Measurements from ENCODE around the gene D2HGDH. TPM values are rescaled to one million over a fixed set of nuclear protein-coding genes. Genes with fewer than 3 reads are reported as not detected.

D2HGDH gene
- total and polyA plus RNA-seq, 2 of the 13 experiments (the other 11 are each of a cell fraction or from before 2014, with no cell fraction given), result 19.2 to 20.3 TPM

- TF ChIP-seq HNF1B (CRISPR knock-in tag; IDR thresholded peaks at IDR 0.05), result 0 out of 2 replicates have a peak, but pooled peaks have one; percentile 45
These were observed 41.1 kb downstream of the D2HGDH start (continued) for GRCh38 chr2:241775223-241776177.

- peak within 1 kb of the TSS; percentile 56 for H3K4me2 ChIP-seq (ENCODE audit: low read depth, low read length)
- no peaks in the 10 kb centered on the region for H3K36me3 ChIP-seq (replicated peaks in 1 of 2; ENCODE audit: control insufficient read depth in 1 of 2, insufficient read depth in 2 of 2, low read length in 2 of 2)
- in situ Hi-C loops (cut with HindIII; ENCODE audit: extremely low pct_ligation_motif_present, low pct_unique_long_range_greater_than_20kb), result no loop called here
- no peak within 1 kb of the TSS for H3K27ac ChIP-seq (ENCODE audit: extremely low read length, insufficient read depth, low read length)
- peak within 1 kb of the TSS; percentile 92; the same call in 1 of the 2 replicates for H3K9ac ChIP-seq (ENCODE audit: insufficient read depth, low read depth, low read length)
- peak within 1 kb of the TSS in 1 of 3 experiments; percentile 82; a peak in 1 of 6 replicates for H3K4me3 ChIP-seq (replicated peaks in 1 of 3; ENCODE audit: insufficient read depth in 1 of 3, low read depth in 2 of 3, low read length in 3 of 3)
- POLR2A ChIA-PET, result interaction anchor here (6.8 to 8.9 kb wide), 3 partner anchors 11 to 41 kb away, joined by 100 to 218 read pairs (median 113); partner anchors contain the start of genes D2HGDH and NEU4
- TF ChIP-seq AGO1 (IDR thresholded peaks at IDR 0.05; ENCODE audit: low read depth, low read length, poor library complexity, severe bottlenecking), result peak; percentile 20
- 0 out of 2 replicates have a peak, but pooled peaks have one; percentile 17 for TF ChIP-seq HIC2 (CRISPR knock-in tag; IDR thresholded peaks at IDR 0.05; ENCODE audit: low read depth)
- TF ChIP-seq ATAD3A (CRISPR knock-in tag; IDR thresholded peaks at IDR 0.05), result no peak
- no peak for TF ChIP-seq HIVEP1 (CRISPR knock-in tag; IDR thresholded peaks at IDR 0.05)
- no peak for TF ChIP-seq ZNF367 (CRISPR knock-in tag; IDR thresholded peaks at IDR 0.05; ENCODE audit: borderline replicate concordance)
- FAIRE-seq (no peak), DNase-seq (ENCODE audit: low spot score) (no peak), ATAC-seq (no peak)
- H3K9me3 ChIP-seq (ENCODE audit: low read length), result peaks cover 8% of the 10 kb centered on the region
- intact Hi-C loops (cut with micrococcal nuclease; ENCODE audit: unreplicated experiment), result no loop called here
- H3K27me3 ChIP-seq (ENCODE audit: control insufficient read depth in 1 of 2, insufficient read depth in 2 of 2, low read length in 2 of 2), result no peaks in the 10 kb centered on the region
- H3K79me2 ChIP-seq (ENCODE audit: insufficient read depth, low read length), result peaks cover 13% of the 10 kb centered on the region
- WGBS (ENCODE audit: low lambda C conversion rate), result 90% methylated on average over 17 of the region's 27 CpGs
- CTCF ChIA-PET (ENCODE audit: low intra/inter-chr PET ratio, low total read pairs), result no interaction called here
- peaks cover 62% of the 10 kb centered on the region for H3K4me1 ChIP-seq (ENCODE audit: insufficient read depth, low read length)
- BruUV-seq (replicated peaks), result no TSS peak
- no peaks in the 10 kb centered on the region for H4K20me1 ChIP-seq (ENCODE audit: insufficient read depth, low read length)
- H2AFZ ChIP-seq (ENCODE audit: low read length), result no peak within 1 kb of the TSS
These were observed 42.1 kb downstream of the D2HGDH start, which contains the start of gene GAL3ST2 for GRCh38 chr2:241776336-241777169. Gene GAL3ST2, plus strand, starts transcription at chr2:241776822. Its CDS starts 134 bp downstream, at chr2:241776956.

All from HepG2 (cell line).